ENCODE results near the gene CDHR5.
"Not testable (repeated sequence)": the region's sequence is repeated elsewhere in the genome, so short reads cannot be mapped to it uniquely, and the experiment has no call there.

Gene CDHR5, protein sequence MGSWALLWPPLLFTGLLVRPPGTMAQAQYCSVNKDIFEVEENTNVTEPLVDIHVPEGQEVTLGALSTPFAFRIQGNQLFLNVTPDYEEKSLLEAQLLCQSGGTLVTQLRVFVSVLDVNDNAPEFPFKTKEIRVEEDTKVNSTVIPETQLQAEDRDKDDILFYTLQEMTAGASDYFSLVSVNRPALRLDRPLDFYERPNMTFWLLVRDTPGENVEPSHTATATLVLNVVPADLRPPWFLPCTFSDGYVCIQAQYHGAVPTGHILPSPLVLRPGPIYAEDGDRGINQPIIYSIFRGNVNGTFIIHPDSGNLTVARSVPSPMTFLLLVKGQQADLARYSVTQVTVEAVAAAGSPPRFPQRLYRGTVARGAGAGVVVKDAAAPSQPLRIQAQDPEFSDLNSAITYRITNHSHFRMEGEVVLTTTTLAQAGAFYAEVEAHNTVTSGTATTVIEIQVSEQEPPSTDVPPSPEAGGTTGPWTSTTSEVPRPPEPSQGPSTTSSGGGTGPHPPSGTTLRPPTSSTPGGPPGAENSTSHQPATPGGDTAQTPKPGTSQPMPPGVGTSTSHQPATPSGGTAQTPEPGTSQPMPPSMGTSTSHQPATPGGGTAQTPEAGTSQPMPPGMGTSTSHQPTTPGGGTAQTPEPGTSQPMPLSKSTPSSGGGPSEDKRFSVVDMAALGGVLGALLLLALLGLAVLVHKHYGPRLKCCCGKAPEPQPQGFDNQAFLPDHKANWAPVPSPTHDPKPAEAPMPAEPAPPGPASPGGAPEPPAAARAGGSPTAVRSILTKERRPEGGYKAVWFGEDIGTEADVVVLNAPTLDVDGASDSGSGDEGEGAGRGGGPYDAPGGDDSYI

DNA sequence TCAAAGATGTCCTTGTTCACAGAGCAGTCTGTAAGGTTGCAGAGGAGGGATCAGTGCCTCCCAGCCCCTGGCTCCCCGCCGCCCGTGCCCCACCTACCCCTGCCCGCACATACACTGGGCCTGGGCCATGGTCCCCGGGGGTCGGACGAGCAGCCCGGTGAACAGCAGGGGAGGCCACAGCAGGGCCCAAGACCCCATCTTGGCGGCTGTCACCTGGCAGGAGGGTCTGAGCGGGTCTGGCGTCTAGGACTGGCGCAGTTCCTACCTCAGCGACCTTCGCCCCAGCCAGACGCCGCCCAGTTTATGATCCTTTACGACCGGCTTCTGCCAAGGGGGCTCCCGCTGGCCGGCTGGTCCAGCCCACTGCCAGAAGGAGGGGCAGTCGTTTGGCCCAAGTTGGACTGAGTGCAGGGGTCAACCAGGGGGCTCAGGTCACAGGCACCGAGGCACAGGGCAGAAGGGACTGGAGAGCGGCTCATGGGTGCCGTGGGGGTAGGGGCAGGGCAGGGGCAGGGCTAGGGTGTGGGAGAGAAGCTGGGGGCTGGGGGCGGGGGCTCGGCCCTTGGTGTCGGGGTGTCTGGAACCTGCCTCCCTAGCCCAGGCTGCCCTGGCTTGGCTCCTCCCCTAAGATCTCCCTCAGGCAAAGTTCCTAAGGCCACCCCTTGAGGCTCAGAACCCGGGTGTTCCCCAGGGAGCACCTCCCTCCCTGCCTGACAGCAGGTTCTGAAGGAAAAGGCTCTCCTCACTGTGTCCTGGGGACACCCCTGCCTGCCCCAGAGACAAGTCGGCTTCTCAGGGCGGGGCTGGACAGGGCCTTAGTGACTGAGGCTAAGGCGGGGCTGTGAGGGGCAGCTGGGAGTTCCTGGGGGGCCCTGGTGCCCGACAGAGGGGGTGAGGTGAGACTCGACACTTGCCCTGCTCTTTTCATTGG is at the start of gene CDHR5:
TSS of gene CDHR5 (minus strand) at position 251 of the 931 bp plus-strand sequence. CDS start at position 198, 53 bp downstream.
- DNase-seq = no peak

DNA sequence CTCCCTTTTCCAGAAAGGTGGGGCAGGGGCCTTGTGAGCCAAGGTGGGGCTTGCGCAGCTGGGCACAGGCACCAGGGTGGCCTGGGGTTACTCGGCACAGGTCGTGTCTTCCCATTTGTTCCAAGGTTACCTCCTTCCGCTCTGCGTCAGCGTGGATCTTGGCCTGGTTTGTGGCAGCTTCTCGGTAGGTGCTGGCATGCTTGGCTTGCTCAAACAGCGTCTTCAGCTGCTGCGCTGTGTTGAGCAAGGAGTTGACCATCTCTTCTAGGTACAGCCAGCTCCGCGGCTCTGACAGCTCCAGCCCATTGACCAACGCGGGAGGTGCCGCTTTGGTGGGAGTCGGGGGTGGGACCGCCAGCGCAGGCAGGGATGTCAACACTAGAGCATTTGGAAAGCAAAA is 49.7 kb upstream of the CDHR5 start:
- DNase-seq = no peak

DNA sequence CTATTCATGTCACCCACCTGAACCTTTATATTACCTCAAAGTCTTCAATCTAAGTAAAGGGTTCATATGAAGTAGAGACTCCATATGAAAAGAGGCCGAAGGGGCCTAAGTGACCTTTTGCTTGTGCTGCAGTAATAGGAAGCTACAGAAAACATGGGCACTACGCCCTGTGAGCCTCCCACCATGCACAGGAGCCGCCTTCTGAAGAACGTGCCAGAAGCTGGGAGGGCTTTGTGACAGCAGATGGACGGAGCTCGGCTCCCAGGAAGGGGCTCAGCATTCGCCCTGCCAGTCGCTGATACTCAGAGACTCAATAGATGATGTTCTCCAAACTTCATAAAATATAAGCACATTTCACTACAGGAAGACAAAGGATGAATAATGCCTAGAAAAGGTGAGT is 49.1 kb upstream of the CDHR5 start:
- no peak for DNase-seq

DNA sequence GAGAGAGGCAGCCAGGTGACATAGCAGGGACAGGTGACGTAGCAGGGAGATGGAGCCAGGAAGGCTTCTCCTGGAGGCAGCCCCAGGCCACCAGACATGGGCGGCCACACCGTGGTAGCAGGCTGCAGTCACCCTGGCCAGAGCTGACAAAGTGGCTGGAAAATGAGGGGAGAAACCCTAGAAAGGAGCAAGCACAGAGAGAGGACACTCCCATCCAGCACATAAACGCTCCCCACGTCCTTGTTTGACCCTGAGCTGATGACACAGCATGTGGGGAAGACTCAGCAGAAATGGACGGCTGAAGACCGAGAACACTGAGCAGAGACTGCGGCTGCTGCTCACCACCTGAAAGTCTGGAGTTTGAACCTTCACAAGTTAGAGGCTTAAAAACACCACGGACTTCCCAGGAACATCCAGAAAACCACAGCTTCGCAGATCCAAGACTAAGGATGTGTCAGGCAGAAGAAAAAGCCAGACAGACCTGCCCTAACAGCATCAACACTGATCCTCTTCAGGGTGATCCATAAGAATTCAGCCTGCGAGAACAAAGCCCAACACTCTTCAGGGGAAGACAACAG is 41.0 kb upstream of the CDHR5 start:
- no peak for DNase-seq

DNA sequence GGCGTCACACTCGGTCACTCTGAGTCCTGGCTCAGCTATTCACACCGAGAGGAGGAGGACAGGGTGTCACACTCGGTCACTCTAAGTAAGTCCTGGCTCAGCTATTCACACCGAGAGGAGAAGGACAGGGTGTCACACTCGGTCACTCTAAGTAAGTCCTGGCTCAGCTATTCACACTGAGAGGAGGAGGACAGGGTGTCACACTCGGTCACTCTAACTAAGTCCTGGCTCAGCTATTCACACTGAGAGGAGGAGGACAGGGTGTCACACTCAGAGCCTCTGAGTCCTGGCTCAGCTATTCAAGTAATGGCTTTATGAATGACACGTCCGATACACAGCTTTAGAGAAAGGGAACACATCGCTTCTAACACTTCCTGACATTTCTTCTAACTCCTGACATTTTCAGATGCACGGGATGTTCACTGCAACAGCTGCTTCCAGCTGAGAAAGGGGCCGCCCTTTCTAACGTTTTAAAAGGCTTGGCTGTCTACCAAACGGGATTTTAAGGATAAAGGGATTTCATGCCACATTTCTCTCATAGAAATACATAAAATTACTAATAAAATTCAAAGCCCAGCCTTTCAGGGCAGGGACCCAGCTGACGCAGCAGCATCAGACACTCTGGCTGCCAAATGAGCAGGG is 40.4 kb upstream of the CDHR5 start:
- no peak for DNase-seq

DNA sequence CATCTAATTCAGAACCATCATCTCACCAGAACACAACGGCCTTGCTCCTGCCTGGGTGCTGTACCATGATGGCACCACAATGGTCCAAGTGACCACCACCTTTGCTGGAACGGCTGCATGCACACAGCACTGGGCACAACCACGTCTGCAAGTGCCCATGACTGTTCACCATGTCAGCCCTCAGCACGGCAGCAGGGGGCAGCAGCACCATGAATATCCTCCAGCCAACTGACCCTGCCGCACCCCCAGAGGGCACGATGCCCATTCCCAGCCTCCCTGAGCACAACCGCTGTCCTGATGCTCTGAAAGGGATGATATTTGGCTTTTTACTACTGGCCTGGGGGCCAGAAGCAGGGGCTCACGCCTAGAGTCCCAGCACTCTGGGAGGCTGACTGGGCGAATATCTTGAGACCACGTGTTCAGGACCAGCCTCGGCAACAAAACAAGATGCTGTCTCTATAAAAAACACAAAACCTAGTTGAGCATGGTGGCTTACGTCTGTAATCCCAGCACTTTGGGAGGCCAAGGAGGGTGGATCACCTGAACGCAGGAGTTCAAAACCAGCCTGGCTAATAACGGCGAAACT is 38.0 kb upstream of the CDHR5 start:
- no peak for DNase-seq

DNA sequence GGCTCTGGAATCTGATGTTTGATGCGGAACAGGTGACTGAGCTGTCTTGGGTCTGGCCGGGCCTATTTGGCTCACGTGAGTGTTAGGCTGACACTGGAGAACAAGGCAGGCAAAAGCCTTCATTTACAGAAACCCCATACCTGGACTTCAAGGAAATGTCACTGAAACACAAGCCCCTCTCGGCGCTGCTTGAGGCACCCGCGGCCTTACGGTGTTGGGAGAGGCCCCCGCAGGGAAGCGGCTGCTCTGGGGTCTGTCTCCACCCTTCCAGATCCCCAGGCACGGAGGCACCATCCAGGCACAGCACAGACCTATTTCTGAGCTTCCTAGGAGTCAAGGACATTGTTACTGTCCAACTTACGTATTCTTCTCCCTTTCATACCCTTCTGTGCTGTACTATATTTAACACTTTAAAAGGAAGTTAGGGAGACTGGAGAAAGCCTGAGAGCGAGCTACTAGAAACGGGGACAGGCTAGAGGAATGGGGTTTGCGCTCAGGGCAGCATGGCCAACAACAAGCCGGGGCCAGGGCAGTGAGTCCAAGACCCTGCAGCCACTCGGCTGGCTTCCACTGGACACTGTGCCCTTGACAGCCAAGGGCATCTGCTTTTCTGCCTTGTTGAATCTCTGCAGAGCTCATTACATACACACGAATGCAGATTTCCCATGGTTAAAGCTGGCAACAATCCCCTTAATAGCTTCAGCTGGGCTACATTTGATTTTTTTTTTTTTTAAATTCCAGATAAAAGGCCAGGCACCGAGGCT is 36.1 kb upstream of the CDHR5 start:
- DNase-seq = no peak

DNA sequence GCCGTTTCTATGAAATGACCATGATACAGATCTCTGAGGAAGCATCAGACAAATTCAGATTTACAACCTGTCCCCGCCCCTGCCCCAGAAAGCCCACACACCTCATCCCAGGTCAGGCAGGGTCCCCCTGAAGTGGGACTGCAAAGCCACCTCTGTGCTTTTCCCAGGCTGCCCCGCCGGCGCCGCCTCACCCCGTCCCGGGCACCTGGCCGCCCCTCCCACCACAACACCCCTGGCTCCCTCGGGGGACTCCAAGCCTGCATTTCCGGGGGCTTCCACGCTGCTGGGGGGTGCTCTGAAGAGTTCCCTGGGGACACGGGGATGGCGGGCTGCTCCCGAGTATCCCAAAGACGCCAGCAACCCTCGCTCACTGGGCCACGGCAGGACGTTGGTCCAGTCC is 35.5 kb upstream of the CDHR5 start:
- DNase-seq = no peak

DNA sequence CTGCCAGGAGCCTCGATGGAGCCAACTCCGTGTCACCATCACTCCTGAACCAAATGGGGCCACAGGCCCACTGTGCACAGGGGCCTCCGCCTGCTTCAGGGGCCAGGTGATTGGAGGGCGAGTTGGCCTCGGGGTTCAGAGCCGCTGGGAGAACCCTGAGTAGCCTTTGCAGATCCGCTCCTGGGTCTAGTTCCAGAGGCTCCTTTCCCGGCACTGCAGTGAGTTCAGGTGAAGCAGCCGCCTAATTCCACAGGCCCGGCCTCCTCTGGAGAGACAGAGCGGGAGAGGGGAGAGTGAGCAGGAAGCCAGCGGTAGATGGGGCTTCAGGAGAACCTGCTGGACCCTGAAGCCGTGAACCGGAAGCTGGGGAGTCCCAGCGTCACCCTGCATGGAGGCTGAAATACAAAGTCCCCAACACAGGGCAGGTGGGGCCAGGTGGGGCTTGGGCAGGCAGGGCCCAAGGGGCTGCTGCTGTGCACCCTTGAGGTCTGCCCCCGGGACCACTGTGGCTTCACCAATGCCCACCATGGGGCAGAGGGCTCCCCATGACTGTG is 34.9 kb upstream of the CDHR5 start:
- DNase-seq = no peak

DNA sequence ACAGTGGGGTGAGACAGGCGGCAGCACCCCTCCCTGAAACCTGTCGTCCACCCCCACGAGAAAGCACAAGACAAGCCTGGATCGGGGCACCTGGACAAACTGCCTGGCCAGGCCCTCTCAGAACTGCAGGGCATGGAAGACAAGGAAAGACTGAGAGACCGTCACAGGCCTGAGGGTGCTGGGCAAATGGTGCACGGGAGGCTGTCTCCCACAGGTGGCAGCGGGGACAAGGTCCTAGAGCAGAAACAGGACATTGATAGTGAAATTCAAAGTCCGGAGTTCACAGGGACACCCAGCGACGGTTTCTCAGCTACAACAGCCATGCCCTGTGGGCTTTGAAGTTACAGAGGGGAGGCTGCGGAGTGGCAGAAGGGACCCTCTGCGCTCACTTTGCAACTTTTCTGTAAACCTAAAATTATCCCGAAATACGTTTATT is 33.0 kb upstream of the CDHR5 start:
- no peak for DNase-seq

GRCh38 chr11:656866-657265 is 32.1 kb upstream of the CDHR5 start:
- DNase-seq = no peak

DNA sequence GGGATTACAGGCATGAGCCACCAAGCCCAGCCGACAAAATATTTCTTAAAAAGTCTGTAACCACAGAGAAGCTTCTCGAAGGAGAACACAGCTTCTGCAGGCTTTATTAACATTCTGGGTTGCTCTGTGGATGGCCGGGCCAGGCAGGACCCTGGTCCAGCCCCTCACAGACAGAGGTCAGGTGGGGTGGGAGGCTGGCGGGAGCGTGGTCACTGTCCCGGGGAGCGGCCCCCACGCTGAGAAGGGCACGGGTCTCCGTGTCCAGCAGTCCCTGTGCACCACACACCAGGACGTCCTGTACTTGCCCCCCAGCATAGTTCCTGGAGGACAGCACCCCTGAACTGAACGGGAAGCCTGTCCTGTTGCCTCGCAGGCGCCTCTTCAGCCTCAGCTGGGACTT is 31.7 kb upstream of the CDHR5 start:
- DNase-seq = no peak

GRCh38 chr11:655036-655726 is 30.4 kb upstream of the CDHR5 start:
- DNase-seq = no peak

DNA sequence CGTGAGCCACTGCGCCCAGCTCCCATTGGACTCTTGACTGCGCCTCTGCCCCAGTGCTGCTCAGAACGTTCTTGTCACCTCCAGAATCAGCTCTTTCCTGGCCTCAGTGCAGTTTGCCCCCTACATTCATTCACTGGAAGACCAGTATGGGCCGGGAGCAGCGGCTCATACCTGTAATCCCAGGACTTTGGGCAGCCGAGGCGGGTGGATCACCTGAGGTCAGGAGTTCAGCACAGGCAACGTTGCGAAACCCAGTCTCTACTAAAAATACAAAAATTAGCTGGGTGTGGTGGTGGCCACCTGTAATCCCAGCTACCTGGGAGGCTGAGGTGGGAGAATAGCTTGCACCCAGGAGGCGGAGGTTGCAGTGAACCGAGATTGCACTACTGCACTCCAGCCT is 29.7 kb upstream of the CDHR5 start:
- DNase-seq = not testable (repeated sequence)

GRCh38 chr11:653837-654236 is 29.1 kb upstream of the CDHR5 start:
- DNase-seq = no peak

DNA sequence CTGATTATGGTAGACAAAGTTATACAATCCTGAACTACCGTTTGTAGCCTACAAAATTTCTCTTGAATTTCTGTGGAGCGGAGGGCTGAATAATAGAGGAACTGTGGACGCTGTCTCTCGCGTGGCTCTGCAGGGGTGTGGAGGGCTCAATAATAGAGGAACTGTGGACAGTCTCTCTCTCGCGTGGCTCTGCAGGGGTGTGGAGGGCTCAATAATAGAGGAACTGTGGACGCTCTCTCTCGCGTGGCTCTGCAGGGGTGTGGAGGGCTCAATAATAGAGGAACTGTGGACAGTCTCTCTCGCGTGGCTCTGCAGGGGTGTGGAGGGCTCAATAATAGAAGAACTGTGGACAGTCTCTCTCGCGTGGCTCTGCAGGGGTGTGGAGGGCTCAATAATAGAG is 28.4 kb upstream of the CDHR5 start:
- not testable (repeated sequence) for DNase-seq

- no peak for DNase-seq
These were observed 25.7 kb upstream of the CDHR5 start for GRCh38 chr11:650482-650881.

- not testable (repeated sequence) for DNase-seq
These were observed 23.0 kb upstream of the CDHR5 start for GRCh38 chr11:647672-648158.

DNA sequence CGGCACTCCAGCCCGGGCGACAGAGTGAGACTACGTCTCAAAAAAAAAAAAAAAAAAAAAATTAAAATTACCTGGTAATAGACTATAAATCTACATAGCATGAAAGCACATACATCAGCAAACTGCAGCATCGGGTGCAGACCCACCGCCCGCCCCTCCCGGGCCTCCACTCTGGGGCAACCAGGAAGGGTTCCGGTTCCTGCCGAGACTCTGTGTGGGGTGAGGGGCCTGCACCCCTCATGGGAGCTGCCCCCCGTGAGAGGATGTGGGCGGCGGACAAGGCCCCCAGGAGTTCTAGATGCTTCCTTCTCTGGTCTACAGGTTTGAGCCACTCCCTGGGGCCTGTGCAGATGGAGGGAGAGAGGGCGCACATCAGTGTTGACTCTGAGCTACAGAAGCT is 21.5 kb upstream of the CDHR5 start:
- DNase-seq = no peak

- DNase-seq = no peak
These were observed 20.8 kb upstream of the CDHR5 start for GRCh38 chr11:645536-645935.

Data from NCI-H187 (cell line).